Measurements from ENCODE around the gene IL36G.

The IL36G gene

DNA sequence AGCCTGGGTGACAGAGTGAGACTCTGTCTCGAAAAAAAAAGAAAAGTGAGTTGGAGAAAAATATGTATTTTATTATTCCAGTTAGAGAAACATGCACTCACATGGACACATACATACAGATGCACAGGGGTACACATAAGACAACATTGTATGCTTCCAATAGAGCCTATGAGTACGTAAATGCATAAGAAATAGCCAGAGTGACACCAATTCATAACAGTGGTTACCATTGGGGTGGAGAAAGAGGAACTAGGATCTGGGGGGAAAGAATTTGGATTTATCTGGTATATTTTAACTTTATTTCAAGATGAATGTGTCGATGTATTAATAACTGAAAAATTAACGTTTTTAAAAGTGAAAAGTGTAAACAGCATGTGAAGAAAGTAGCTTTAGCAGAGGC, 43.5 kb downstream of the IL36G start:
- H3K27me3 Mint-ChIP-seq, result peaks cover 4% of the 10 kb centered on the region
- H3K36me3 Mint-ChIP-seq (ENCODE audit: low read depth), result no peaks in the 10 kb centered on the region
- H3K4me3 Mint-ChIP-seq, result no peak overlapping the region
- peaks cover 3% of the 10 kb centered on the region for H3K4me1 Mint-ChIP-seq (ENCODE audit: low read depth)
- H3K27ac Mint-ChIP-seq, result no peak overlapping the region
- peaks cover 8% of the 10 kb centered on the region for H3K9me3 Mint-ChIP-seq
- no peak for DNase-seq

DNA sequence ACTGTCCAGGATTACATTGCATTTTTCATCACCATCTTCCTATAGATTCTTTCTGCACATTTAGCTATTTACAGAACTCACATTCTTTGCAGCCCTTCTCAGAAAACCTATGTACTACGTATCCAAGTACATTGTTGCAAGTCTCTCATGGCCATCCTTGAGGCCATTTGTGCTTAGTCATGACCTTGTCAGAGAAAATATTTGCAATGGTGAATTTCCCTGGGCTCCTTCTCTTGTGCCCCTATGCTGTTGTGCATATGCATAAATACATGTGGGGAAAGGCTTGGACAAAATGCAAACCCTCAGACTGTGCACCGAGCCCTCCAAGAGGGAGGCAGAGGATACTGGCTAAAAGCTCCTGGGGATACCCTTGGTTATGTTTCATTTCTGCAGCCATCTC, 47.0 kb downstream of the IL36G start:
- Mint-ChIP-seq H3K27ac (no peak overlapping the region), H3K9me3 (no peaks in the 10 kb centered on the region), H3K27me3 (peaks cover 12% of the 10 kb centered on the region), H3K4me1 (ENCODE audit: low read depth) (no peaks in the 10 kb centered on the region), H3K4me3 (no peak overlapping the region), H3K36me3 (ENCODE audit: low read depth) (no peaks in the 10 kb centered on the region)
- DNase-seq, result no peak

DNA sequence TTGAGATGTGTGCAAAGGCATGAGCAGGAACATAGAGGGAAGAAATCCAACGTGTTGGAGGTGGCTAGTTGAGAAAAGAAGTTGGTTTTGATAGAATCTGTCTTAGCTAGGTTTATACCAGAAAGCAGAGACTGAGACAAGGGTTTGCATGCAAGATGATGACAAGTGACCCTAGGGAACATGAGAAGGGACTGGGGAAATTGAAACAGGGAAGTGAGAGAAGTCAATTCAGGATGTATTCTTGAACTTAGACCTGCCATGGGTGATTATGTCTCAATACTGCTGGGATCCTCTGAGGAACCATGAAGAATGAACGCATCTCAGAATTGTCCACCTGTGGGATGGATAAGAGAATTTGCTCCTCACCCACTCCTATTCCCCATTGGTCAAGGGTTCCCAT, 47.9 kb downstream of the IL36G start:
- peaks cover 12% of the 10 kb centered on the region for H3K27me3 Mint-ChIP-seq
- H3K9me3 Mint-ChIP-seq, result no peaks in the 10 kb centered on the region
- DNase-seq, result no peak
- no peak overlapping the region for H3K27ac Mint-ChIP-seq
- H3K36me3 Mint-ChIP-seq (ENCODE audit: low read depth), result no peaks in the 10 kb centered on the region
- no peaks in the 10 kb centered on the region for H3K4me1 Mint-ChIP-seq (ENCODE audit: low read depth)
- no peak overlapping the region for H3K4me3 Mint-ChIP-seq

DNA sequence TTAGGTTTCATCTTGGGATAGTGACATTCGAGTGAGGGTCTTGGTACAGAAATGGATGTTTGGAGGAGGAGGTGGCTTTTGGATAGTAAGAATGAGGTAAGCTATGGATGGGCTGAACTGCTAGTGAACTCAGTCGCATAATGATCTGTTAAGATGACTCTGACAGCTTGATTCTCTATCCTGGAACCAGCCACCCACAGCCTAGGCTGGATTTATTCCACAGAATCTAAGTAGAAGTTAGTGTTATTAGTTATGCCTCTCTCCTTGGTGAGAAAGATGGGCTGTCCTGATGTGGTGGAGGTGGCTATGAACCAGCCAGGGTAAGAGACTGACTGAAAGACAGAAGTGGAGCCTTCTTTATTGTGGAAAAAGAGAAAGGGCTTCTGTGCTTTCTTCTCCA, 49.9 kb downstream of the IL36G start:
- H3K4me1 Mint-ChIP-seq (ENCODE audit: low read depth), result no peaks in the 10 kb centered on the region
- no peak overlapping the region for H3K27ac Mint-ChIP-seq

DNA sequence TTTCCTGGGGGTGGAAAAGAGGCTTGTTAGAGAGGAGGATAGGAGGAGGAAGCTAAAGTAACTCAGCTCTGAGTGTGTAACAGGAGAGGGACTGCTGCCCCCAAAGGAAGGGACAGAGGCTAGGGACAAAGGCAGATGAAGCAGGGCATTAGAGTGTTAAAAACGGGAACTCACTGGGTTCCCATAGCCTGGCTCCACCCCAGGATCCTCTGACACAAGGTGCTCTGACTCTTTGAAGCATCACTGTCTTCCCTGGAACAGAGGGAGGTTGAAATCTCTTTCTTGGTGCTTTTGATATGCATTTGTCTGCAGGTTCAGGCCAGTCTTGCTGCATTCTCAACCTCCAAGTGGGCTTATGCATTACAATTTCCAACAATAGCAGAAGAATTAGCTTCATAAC, 50.3 kb downstream of the IL36G start:
- H3K9me3 Mint-ChIP-seq, result no peaks in the 10 kb centered on the region
- peaks cover 12% of the 10 kb centered on the region for H3K27me3 Mint-ChIP-seq
- H3K4me1 Mint-ChIP-seq (ENCODE audit: low read depth), result no peaks in the 10 kb centered on the region
- H3K4me3 Mint-ChIP-seq, result no peak overlapping the region
- H3K36me3 Mint-ChIP-seq (ENCODE audit: low read depth), result no peaks in the 10 kb centered on the region
- H3K27ac Mint-ChIP-seq, result no peak overlapping the region
- DNase-seq, result no peak

More for the DNA sequence above, 49.9 kb downstream of the IL36G start:
- H3K27me3 Mint-ChIP-seq, result peaks cover 12% of the 10 kb centered on the region
- no peaks in the 10 kb centered on the region for H3K9me3 Mint-ChIP-seq
- no peak for DNase-seq
- no peaks in the 10 kb centered on the region for H3K36me3 Mint-ChIP-seq (ENCODE audit: low read depth)
- no peak overlapping the region for H3K4me3 Mint-ChIP-seq

DNA sequence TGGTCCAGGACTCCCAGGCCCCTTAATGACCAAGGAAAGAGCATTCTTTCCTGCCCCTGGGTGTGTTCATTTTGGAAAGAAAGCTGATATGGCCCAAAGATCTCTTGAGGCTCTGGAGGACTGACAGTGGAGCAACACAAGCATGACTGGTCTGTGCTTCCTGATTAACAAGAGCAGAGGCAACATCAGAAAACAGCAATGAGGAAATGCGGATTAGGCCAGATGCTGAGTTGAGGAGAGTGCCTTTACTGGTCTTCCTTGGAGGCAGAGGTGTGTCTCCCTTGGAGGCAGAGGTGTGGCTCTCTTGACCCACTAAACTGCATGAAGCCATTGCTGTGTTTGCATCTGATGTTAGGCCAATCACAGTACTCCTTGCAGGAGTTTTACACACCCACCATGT, 54.9 kb downstream of the IL36G start:
- no peaks in the 10 kb centered on the region for H3K9me3 Mint-ChIP-seq
- no peaks in the 10 kb centered on the region for H3K36me3 Mint-ChIP-seq (ENCODE audit: low read depth)
- no peak for DNase-seq
- no peak overlapping the region for H3K4me3 Mint-ChIP-seq
- H3K27me3 Mint-ChIP-seq, result peaks cover 8% of the 10 kb centered on the region
- H3K27ac Mint-ChIP-seq, result no peak overlapping the region
- no peaks in the 10 kb centered on the region for H3K4me1 Mint-ChIP-seq (ENCODE audit: low read depth)

DNA sequence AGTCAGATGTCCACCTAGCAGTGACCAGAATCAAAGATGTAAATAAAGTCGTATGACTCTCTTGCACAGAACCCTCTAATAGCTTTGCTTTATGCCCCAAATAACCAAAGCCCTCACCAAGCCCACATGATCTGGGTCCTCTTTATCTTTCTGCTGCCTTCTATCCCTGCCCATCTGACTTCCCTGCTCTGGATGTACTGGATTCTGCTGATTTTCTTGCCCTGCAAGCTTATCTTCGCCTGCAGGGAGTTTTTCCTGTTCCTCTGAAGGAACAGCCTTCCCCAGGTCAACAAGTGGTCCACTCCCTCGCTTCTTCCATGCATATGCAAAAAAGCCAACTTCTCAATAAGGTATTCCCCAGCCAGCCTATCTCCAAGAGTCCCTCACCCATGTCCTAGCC, 56.2 kb downstream of the IL36G start:
- no peaks in the 10 kb centered on the region for H3K4me1 Mint-ChIP-seq (ENCODE audit: low read depth)
- H3K4me3 Mint-ChIP-seq, result no peak overlapping the region
- no peak for DNase-seq
- H3K36me3 Mint-ChIP-seq (ENCODE audit: low read depth), result no peaks in the 10 kb centered on the region
- H3K9me3 Mint-ChIP-seq, result no peaks in the 10 kb centered on the region
- peaks cover 7% of the 10 kb centered on the region for H3K27me3 Mint-ChIP-seq
- no peak overlapping the region for H3K27ac Mint-ChIP-seq
